ENCODE results near the gene RPN2.

RPN2 gene

DNA sequence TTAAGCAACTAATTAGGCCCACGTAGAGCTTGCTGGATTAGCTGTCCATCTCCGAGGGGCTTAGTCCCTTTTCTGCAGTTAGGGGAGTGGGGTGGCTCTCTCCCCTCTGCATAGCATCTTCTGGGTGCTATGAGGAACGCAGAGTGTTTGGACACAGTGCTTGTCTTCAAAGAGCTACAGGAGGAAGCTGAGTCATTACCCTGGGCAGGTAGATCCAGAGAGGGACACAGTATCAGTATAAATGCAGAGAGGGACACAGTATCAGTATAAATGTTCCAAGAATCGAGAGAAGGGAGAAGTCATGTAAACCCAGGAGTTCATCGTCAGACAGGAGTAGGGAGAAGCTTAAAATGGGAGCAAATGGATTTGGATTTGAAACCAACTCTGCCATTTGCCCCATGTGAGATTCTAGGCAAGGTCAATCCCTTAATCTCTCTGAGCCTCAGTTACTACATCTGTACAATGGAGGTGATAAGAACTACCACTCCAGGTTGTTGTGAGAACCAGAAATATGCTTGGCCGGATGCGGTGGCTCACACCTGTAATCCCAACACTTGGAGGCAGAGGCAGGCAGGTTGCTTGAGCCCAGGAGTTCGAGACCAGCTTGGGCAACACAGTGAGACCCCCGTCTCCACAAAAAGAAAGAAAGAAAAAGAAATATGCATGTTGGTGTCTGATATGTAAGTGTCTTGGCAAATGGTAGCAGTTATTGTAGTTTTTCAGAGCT lies 88.0 kb downstream of the RPN2 start:
- no peak for DNase-seq (ENCODE audit: low read depth, low spot score)

DNA sequence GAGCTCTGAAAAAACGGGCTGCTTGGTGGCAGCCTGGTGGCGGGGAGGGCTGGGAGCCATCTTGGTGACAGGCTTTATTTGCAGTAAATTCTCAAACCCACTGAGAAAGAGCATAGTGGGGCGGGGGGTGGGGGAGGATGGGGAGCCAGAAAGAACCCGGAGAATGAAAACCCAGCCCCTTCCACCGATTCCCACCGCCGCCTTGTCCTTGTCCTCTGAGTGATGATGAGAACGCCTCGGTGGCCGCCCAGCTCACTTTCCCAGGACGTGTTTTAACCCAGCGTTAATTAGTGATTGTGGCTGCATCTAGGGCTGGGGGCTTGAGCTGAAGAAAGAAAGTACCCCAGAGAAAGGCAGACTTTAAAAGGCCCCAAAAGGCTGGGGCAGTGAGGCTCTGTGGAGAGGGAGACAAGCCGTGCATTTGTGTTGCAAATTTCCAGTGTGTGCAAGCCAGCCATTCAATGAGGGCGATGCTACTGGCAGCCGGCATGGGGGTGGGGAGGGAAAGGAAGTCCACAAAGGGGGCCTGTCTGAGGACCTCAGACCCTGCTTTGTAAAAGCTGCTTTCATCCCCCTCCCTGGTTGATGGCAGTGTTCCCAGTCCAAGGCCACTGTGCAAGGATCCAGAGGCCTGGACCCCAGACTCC lies 88.7 kb downstream of the RPN2 start:
- no peak for DNase-seq (ENCODE audit: low read depth, low spot score)

DNA sequence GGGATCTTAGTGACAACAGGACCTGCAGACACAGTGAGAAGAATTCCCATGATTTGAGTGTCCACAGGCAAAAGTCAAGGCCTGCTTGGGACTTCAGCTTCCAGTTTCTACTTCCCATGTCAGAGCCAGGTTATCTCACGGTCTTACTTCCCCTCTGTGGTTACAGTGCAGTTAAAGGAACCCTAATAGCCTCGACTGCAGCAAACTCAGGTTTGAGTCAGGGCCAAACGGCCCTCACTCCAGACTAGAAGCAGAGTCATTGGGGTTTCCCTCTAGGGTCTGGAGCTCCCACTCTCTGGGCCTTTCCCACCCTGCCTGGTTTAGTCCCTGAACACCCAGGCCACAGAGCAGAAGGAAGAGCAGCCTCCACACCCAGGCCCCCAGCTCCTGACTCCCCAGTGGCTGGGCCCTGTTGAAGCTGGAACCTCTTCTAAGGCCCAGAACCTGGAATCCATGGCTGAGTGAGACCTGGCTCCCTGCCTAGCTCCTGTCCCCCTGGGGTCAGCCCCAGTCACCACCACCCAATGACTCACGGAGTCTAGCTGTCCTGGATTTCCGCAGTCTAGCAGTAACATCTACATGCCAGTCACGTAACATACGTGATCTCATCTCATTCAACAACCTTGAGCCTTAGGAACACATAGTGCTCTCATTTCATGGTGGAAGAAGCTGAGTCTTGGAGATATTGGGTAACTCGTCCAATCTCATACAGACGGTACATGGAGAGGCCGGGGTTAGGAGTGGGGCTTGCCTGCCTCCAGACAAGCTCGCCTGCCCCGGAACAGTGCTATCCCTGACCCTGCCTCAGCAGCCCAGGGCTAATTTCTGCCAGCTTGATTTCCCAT lies 91.7 kb downstream of the RPN2 start:
- no peak for DNase-seq (ENCODE audit: low read depth, low spot score)

DNA sequence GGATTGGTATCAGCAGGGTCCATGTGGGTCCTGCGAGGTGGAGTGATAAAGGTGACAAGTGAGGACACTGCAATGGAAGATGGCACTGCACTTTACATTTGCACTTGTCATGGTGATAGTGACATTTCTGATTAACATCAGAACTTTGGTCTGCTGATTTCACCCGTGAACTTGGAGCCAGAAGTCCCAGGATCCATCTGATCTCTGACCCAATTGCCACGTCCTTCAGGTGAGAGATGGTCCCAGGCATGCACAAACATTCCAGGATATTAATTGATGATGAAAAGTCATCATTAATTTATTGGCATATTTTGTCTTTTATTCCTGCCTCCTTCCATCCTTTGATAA lies 92.3 kb downstream of the RPN2 start:
- DNase-seq (ENCODE audit: low read depth, low spot score) = no peak

DNA sequence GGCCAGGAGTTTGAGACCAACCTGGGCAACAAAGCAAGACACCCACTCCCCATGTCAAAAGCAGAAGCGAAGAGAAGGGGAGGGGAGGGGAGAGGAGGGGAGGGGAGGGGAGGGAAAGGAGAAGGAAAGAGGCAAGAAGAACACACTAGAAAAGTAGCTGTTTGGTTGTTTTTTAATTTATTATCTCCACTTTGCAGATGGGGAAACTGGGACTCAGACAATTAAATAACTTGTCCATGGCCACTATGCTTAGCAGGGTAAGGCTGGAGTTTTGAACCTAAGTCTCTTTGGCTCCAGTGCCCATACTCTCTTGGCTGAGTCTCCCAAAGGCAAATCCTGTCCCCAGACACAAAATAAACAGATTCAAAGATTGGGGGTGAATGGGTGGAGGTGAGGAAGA lies 94.9 kb downstream of the RPN2 start:
- DNase-seq (ENCODE audit: low read depth, low spot score) = no peak

DNA sequence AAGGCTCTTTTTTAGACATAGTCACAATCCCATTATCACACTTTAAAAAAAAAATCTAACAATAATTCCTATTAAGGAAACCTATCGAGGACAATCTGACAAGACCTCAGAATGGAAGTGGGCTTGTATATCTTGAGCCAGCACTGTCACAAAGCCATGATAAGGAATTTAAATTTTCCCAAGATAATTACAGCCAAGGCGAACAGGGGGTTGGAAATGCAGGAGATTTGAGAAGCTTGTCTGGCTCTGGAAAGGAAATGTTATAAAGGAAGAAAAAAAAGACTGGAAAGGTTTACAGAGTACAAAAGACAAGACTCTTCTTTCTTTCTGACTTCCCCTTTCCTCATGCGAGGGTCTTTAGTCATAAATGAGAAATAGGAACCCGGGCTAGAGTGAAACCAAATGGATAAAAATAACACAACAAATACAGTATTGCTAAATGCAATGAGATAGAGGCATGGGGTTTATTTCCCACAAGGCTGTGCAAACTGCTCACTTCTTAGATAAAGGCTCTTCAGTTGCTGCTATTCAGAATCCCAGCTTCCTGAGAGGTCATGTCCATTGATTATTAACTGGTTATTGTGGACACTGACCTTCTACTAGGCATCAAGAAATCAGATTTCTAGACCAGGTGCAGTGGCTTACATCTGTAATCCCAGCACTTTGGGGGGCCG lies 95.9 kb downstream of the RPN2 start:
- DNase-seq (ENCODE audit: low read depth, low spot score) = no peak

DNA sequence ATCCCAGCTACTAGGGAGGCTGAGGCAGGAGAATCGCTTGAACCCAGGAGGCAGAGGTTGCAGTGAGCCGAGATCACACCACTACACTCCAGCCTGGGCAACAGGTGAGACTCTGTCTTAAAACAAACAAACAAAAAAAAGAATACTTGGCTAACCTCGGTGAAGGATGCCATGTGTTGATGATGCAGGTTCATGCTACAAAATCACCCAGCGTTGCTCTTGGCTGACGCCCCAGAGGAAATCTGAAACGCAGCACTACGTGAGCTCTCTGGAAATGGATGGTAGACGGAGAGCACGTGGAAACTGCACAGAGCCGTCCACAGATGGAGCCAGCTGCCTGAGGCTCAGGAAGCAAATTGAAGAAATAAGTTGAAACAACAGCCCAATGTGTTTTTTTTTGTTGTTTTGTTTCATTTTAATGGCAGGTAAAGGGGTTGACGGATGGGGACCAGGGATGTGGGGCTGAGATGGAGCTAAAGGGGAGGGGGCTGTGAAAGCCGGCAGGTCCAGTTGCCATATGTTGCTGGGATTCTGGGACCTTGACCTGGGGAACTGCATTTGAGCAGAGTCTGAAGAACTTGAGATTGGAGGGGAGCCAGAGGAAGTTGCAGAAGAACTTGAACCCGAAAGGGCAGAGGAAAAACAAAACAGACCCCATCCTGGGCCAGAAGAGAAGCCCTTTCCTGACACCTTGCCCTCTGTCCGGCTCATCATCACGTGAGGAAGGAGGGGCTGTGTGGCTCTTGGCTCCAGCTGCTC lies 97.5 kb downstream of the RPN2 start:
- peak; percentile 85 for DNase-seq (ENCODE audit: low read depth, low spot score)

DNA sequence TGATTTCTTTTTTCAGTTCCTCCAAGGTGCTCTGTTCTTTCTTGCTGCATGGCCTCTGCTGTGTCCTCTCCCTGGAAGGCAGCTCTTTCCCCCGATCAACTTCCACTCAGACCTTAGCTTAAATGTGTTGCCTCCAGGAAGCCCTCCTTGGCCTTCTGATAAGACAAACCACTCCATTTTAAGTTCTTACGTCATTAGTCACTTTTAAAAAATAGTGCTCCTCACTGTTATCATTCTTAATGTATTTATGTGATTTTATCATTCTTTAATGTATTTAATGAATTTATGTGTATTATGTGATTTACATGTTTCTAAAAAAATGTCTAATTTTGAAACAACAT lies 98.1 kb downstream of the RPN2 start:
- no peak for DNase-seq (ENCODE audit: low read depth, low spot score)

DNA sequence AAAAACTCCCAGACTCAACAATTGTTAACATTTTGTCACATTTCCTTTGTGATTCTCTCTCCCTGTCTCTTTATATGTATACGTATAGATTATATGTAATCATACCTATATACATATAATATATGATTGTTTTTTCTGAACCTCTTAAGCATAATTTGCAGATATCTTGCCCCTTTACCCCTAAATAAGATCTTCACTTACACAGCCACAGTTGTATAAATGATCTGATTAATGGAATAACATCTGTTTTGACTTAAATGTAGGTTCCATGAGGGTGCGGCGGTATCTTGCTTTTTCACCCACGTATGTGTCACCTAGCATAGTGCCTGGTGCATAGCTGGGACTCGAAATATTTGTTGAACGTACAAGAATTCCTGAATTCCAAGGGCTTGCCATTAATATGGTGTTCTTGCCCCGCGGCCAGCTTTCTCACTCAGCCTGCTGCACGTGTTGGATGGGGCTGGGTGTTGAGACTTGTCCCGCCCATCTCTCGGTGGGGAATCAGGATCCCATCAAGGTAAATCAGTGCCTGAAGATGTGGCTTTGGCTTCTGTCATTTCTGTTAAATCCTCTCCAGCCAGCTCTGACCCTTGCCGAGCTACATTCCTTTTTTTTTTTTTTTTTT lies 99.9 kb downstream of the RPN2 start:
- no peak for DNase-seq (ENCODE audit: low read depth, low spot score)

DNA sequence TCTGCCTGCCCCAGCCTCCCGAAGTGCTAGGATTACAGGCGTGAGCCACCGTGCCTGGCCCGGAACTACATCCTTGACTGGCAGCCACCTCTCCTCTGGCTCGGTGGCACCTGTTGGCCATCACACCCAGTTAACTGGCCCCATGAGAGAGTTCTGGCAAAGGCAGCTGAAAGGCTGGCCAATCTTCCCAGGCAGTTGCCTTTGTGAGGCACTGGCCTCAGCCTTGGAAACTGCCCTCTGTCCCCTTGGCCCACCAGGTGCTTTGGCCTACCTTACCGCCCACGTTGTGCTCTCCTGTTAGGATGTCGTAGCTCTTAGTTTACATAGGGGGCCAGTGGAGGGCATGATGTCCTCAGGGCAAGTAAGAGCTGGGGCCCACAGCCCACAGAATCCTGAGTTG lies 100.7 kb downstream of the RPN2 start:
- no peak for DNase-seq (ENCODE audit: low read depth, low spot score)

DNA sequence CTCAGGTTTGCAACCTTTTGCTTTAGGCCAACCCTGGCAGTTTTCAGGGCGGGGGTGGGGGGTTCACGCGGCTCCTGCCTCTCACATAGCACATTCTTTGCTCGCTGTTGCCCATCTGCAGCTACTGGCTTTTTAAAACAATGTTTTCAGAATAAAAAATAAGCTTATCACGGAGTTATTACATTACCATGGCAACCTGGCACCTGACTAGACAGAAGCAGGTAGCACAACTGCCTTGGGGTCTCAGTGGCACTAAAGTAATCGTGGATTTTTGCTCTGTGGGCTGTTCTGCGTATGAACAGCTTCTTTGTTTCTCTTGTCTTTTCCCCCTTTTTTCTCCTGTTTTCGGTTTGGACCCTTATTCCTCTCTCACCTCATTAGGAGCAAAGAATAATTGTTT lies 101.3 kb downstream of the RPN2 start:
- no peak for DNase-seq (ENCODE audit: low read depth, low spot score)

DNA sequence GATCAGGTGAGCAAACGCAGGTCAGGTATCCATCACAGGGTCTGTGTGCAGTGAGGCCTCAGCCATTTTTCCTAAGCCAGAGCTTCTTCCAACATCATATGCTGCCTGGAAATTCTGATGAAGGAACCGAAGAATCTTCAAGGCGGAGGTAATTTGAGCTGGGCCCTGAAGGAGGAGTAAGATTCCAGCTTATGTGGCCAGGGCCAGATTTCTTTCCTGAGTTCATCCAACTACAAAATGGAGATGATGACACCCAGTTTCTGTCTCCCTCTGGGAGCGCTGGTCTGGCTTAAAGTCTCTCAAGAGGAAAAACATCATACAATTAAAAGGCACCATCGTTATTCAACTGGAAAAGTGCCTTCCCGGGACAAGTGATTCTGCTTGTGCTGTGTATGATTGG lies 103.4 kb downstream of the RPN2 start:
- DNase-seq (ENCODE audit: low read depth, low spot score) = no peak

DNA sequence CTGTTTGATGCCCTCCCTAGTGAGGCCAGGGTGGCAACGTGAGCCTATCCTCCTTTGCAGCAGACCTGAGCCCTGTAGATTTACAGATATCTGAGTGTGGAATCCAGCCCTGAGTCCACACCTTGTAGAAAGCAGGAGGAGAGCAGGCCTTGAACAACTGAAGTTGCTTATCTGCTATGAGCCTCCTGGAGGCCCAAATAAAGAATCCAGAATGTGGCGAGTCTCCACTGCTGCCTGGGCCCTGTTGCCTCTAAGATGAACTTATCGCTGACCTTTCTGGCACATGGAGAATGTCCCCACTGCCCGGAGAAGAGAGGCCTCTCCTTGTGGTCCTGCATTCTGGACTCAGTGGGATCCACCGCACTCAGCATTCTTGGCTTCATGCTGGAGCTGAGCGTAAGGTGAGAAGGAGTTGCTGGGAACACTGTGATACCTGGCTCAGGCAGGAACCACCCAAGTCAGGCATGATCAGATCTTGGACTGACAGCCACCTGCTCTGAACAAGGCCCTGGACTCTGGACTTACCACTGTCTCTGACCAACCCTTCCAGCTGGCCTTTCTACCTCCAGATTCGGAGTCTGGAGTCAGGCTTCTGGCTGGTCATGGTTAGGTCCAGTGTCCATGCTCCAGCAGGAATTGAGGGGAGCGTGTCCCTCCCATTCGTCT lies 104.5 kb downstream of the RPN2 start:
- no peak for DNase-seq (ENCODE audit: low read depth, low spot score)

DNA sequence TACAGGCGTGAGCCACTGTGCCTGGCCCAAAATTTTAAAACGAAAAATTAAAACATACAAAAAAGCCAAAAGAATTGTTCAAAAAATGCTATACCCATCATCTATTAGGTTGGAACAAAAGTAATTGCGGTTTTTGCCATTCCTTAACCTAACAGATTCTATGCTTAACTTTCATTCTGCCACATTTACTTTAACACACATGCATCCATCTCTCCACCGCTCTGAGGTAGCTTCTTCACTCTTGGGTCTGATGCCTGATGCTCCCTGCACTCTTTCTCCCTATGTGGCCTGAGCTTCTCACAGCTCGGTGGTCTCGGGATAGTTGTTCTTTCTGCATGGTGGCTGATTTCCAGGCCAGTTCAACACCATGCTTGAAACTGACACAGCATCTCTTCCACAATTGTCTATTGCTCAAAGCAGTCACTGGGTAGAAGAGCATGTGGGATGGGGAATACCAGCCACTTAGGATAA lies 105.6 kb downstream of the RPN2 start:
- no peak for DNase-seq (ENCODE audit: low read depth, low spot score)

DNA sequence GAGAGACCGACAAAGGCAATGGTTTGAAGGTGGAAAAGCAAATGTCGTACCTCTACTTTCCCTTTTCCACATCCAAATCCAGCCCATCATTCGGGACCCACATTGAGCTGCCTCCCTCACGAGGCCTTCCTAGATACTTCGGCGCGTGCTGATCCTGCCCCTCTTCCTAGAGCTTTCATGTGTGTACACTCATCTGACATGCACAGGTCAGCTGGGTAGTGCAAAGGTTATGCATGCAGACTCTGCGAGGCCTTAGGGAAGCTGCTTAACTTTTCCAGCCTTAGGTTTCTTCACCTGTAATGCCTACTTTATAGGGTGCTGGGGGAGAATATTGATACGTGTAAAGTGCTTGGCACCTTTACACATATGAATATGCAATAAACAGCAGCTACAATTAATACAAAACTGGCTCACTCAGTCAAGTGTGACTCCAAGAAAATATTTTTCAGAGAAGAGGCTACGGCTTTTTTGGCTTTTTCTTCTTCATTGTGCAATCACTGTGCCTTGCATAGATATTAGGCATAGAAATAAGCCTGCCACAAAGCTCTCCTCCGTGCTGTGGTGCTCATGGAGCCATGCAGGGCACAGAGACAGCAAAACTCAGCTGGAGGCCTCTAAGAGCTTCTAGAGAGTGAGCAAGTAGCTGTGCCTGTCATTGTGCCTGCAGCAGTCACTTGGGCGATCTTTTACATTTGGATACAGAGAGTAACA lies 106.7 kb downstream of the RPN2 start:
- DNase-seq (ENCODE audit: low read depth, low spot score) = no peak

DNA sequence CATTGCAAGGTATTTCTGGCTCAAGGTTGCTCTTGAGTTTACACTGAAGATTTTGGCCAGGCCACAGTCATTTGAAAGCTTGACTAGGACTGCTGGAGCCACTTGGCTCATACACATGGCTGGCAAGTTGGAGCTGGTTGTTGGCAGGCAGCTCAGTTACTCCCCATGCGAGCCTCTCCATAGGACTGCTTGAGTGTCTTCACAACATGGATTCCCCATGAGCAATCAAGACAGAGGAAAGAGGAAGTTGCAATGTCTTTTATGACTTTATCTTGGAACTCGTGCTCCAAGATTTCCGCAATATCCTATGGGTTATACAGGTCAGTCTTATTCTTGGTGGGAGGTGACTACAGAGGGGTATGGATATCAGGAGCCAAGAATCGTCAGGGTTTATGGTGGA lies 109.0 kb downstream of the RPN2 start:
- no peak for DNase-seq (ENCODE audit: low read depth, low spot score)

DNA sequence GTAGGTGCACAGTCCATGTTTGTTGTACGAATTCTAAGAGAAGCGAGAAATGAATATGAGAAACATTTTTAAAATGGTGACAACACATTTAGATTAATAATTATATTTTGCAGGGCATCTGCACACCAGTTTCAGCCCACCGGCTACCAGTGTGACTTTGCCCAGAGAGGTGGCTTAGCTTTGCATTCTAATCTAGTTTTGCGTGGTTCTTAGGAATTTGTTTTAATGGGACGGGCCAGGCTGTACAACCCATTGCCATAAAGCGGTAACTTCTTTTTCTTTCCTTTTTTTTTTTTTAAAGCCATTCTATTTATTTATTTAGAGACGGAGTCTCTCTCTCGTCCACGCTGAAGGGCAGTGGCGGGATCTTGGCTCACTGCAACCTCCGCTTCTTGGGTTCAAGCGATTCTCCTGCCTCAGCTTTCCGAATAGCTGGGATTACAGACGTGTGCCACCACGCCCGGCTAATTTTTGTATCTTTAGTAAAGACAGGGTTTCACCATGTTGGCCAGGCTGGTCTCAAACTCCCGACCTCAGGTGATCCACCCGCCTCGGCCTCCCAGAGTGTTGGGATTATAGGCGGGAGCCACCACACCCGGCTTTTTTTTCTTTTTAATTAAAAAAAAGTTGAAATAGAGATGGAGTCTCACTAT lies 111.2 kb downstream of the RPN2 start:
- DNase-seq (ENCODE audit: low read depth, low spot score) = no peak

Data from smooth muscle cell of the brain vasculature (primary cell).